ENCODE results near the gene ERMP1.

- TF ChIP-seq EZH2phosphoT487 (IDR thresholded peaks at IDR 0.05; ENCODE audit: borderline replicate concordance, low read depth) (no peak), CTCF (IDR thresholded peaks at IDR 0.05) (peak; percentile 24; the same call in 1 of the 2 replicates), JUND (IDR thresholded peaks at IDR 0.05) (no peak), YY1 (IDR thresholded peaks at IDR 0.05; ENCODE audit: low read depth) (no peak)
These were observed 59.5 kb downstream of the ERMP1 start for GRCh38 chr9:5773324-5773999.
